DMS53 (cell line): ENCODE results near the gene PCDH18.
"Not testable (repeated sequence)": the region's sequence is repeated elsewhere in the genome, so short reads cannot be mapped to it uniquely, and the experiment has no call there.

ENCODE experiments used
- DNase-seq: peaks from one replicate; lab custom pipeline; 2025; lab: John Stamatoyannopoulos, UW

Gene PCDH18

GRCh38 chr4:137531986-137532868 is at the start of gene PCDH18:
TSS of gene PCDH18 (minus strand) at chr4:137532494. CDS start at chr4:137532088, 406 bp downstream.
- DNase-seq: peak; percentile 26

GRCh38 chr4:137576446-137576845 is 44.2 kb upstream of the PCDH18 start:
- DNase-seq: no peak

- DNase-seq: no peak
These were observed 40.4 kb upstream of the PCDH18 start for GRCh38 chr4:137572647-137573046.

GRCh38 chr4:137572163-137572562 is 39.9 kb upstream of the PCDH18 start:
- DNase-seq: no peak

GRCh38 chr4:137559801-137560200 is 27.5 kb upstream of the PCDH18 start:
- DNase-seq: no peak

GRCh38 chr4:137558951-137559350 is 26.7 kb upstream of the PCDH18 start:
- DNase-seq: peak; percentile 20

GRCh38 chr4:137545461-137545861 is 13.2 kb upstream of the PCDH18 start:
- DNase-seq: no peak

- no peak for DNase-seq
These were observed 11.4 kb upstream of the PCDH18 start for GRCh38 chr4:137543648-137544047.

GRCh38 chr4:137543198-137543597 is 10.9 kb upstream of the PCDH18 start:
- no peak for DNase-seq

GRCh38 chr4:137541876-137542646 is 9.8 kb upstream of the PCDH18 start:
- no peak for DNase-seq

GRCh38 chr4:137541181-137541580 is 8.9 kb upstream of the PCDH18 start:
- DNase-seq: peak; percentile 27

- DNase-seq: no peak
These were observed 8.1 kb upstream of the PCDH18 start for GRCh38 chr4:137540356-137540755.

GRCh38 chr4:137538526-137538925 is 6.2 kb upstream of the PCDH18 start:
- DNase-seq: no peak

- DNase-seq: not testable (repeated sequence)
These were observed 5.5 kb upstream of the PCDH18 start for GRCh38 chr4:137537807-137538206.

- DNase-seq: no peak
These were observed 4.7 kb upstream of the PCDH18 start for GRCh38 chr4:137536789-137537561.

GRCh38 chr4:137535718-137536117 is 3.4 kb upstream of the PCDH18 start:
- DNase-seq: no peak

- no peak for DNase-seq
These were observed 2.2 kb upstream of the PCDH18 start for GRCh38 chr4:137534516-137534915.

- DNase-seq: no peak
These were observed 1.6 kb upstream of the PCDH18 start for GRCh38 chr4:137533855-137534254.

- DNase-seq: no peak
These were observed 559 bp upstream of the PCDH18 start for GRCh38 chr4:137532869-137533236.

GRCh38 chr4:137531168-137531985 is 917 bp downstream of the PCDH18 start:
- no peak for DNase-seq

- no peak for DNase-seq
These were observed 2.1 kb downstream of the PCDH18 start for GRCh38 chr4:137530176-137530575.
